SK-N-SH (cell line): ENCODE data around the gene KRT35. TPM values are rescaled to one million over a fixed set of nuclear protein-coding genes. Genes with fewer than 3 reads are reported as not detected.

Experiments
- CTCF ChIA-PET: fragments of 300-600, 350-600 bp; formaldehyde crosslinking; extraction: SDS; loops from one replicate; lab custom pipeline; 2021; lab: Yijun Ruan, JAX
- POLR2A ChIA-PET: fragments of 350-600 bp; sonication (Branson Sonifier 250); formaldehyde crosslinking; extraction: SDS; loops from one replicate; lab custom pipeline; 2020; ENCODE audit warnings: antibody characterized with exemption, inconsistent platforms; lab: Yijun Ruan, JAX
- DNase-seq: peaks from one replicate; pipeline ENCODE4 v3.0.0; 2012
- H2AFZ ChIP-seq: fragments of 200-600 bp; sonication (generic); 2 replicates; pipeline ENCODE4 v1.8.1; 2016; ENCODE audit warnings: antibody characterized with exemption, mild to moderate bottlenecking, low read depth
- H3F3A ChIP-seq: fragments of 200-600 bp; sonication (generic); replicated peaks from 2 replicates; pipeline ENCODE3; 2016; ENCODE audit warnings: antibody characterized with exemption, mild to moderate bottlenecking; ENCODE audit not compliant: insufficient read depth
- H3K27ac ChIP-seq, 2 experiments: fragments of 200-500 bp in 1 of 2; fragments of 200-600 bp in 1 of 2; sonication (Bioruptor generic) in 1 of 2; sonication (generic), shearing (Covaris generic) in 1 of 2; 2 replicates each; pipeline versions ENCODE4 v1.5.1 to v1.6.1; 2014 to 2016; ENCODE audit warnings: low read depth in 2 of 2, inconsistent platforms in 1 of 2, low read length in 1 of 2, mild to moderate bottlenecking in 1 of 2, mixed read lengths in 1 of 2
- H3K27me3 ChIP-seq: fragments of 200-600 bp; sonication (generic), shearing (Covaris generic); 2 replicates; pipeline ENCODE4 v1.6.1; 2016; ENCODE audit warnings: mixed run types; ENCODE audit not compliant: insufficient read depth
- H3K36me3 ChIP-seq, 2 experiments: fragments of 200-500 bp in 1 of 2; fragments of 200-600 bp in 1 of 2; sonication (Bioruptor generic) in 1 of 2; sonication (generic) in 1 of 2; replicated peaks in 1 of 2; 2 replicates each; pipeline versions ENCODE3 to v1.5.1; 2014 to 2016; ENCODE audit warnings: low read length in 1 of 2, mild to moderate bottlenecking in 1 of 2; ENCODE audit not compliant: insufficient read depth in 2 of 2, control insufficient read depth in 1 of 2
- H3K4me1 ChIP-seq, 2 experiments: fragments of 200-500 bp in 1 of 2; fragments of 200-600 bp in 1 of 2; sonication (Bioruptor generic) in 1 of 2; sonication (generic), shearing (Covaris generic) in 1 of 2; 2 replicates each; pipeline versions ENCODE4 v1.5.1 to v1.6.1; 2014 to 2016; ENCODE audit warnings: low read depth in 1 of 2, low read length in 1 of 2, mixed run types in 1 of 2; ENCODE audit not compliant: insufficient read depth in 2 of 2, control insufficient read depth in 1 of 2
- H3K4me2 ChIP-seq: fragments of 200-600 bp; sonication (generic), shearing (Covaris generic); 2 replicates; pipeline ENCODE4 v1.6.1; 2017; ENCODE audit warnings: mixed run types
- H3K4me3 ChIP-seq, 2 experiments: fragments of 200-500 bp in 1 of 2; fragments of 200-600 bp in 1 of 2; sonication (Bioruptor generic) in 1 of 2; sonication (generic), shearing (Covaris generic) in 1 of 2; 2 replicates each; pipeline versions ENCODE4 v1.5.1 to v1.8.1; 2014 to 2016; ENCODE audit warnings: low read depth in 2 of 2, inconsistent platforms in 1 of 2, low read length in 1 of 2, mild to moderate bottlenecking in 1 of 2, mixed read lengths in 1 of 2, moderate library complexity in 1 of 2
- H3K79me2 ChIP-seq: fragments of 200-600 bp; sonication (generic); 2 replicates; pipeline ENCODE4 v1.8.1; 2017; ENCODE audit warnings: mild to moderate bottlenecking; ENCODE audit not compliant: insufficient read depth
- H3K9ac ChIP-seq: fragments of 200-600 bp; sonication (generic); 2 replicates; pipeline ENCODE4 v1.6.1; 2017; ENCODE audit warnings: mixed run types
- H3K9me2 ChIP-seq: fragments of 200-600 bp; sonication (generic); 2 replicates; pipeline ENCODE4 v1.6.1; 2017; ENCODE audit warnings: mixed run types
- H3K9me3 ChIP-seq: fragments of 200-600 bp; sonication (generic); 2 replicates; pipeline ENCODE4 v1.6.1; 2017; ENCODE audit warnings: mixed run types, mild to moderate bottlenecking, moderate library complexity
- H4K20me1 ChIP-seq: fragments of 200-600 bp; sonication (generic); 2 replicates; pipeline ENCODE4 v1.6.1; 2017; ENCODE audit warnings: mild to moderate bottlenecking, mixed run types; ENCODE audit not compliant: insufficient read depth
- ELF1 ChIP-seq: IDR thresholded peaks from 2 replicates; pipeline ENCODE4 v1.4.0; 2012
- EP300 ChIP-seq, 2 experiments: IDR thresholded peaks; 2 replicates each; pipeline versions ENCODE4 v1.4.0 to v1.6.1; 2012; ENCODE audit warnings: borderline replicate concordance in 1 of 2, low read depth in 1 of 2, low read length in 1 of 2
- EZH2phosphoT487 ChIP-seq: fragments of 200-600 bp; sonication (generic); IDR thresholded peaks from 2 replicates; pipeline ENCODE4 v1.6.1; 2017; ENCODE audit warnings: low read depth, mixed run types, mild to moderate bottlenecking, antibody characterized with exemption, moderate library complexity, borderline replicate concordance
- FOSL2 ChIP-seq: IDR thresholded peaks from 2 replicates; pipeline ENCODE4 v1.4.0; 2012; ENCODE audit warnings: low read depth, mild to moderate bottlenecking, moderate library complexity, borderline replicate concordance
- JUND ChIP-seq: IDR thresholded peaks from 2 replicates; pipeline ENCODE4 v1.4.0; 2012
- MAX ChIP-seq: IDR thresholded peaks from 2 replicates; pipeline ENCODE4 v1.4.0; 2012; ENCODE audit warnings: low read depth
- MEF2A ChIP-seq: IDR thresholded peaks from 2 replicates; pipeline ENCODE4 v1.4.0; 2012; ENCODE audit warnings: low read depth, borderline replicate concordance
- MXI1 ChIP-seq: IDR thresholded peaks from 2 replicates; pipeline ENCODE4 v1.6.1; 2012; ENCODE audit warnings: mild to moderate bottlenecking, low read depth, low read length, improper control_type of control experiment
- NFIC ChIP-seq: IDR thresholded peaks from 2 replicates; pipeline ENCODE4 v1.4.0; 2012; ENCODE audit warnings: borderline replicate concordance
- NRF1 ChIP-seq: IDR thresholded peaks from 2 replicates; pipeline ENCODE4 v1.6.1; 2012; ENCODE audit warnings: low read depth, mild to moderate bottlenecking, low read length
- PBX3 ChIP-seq: IDR thresholded peaks from 2 replicates; pipeline ENCODE4; 2012
- RAD21 ChIP-seq: IDR thresholded peaks from 2 replicates; pipeline ENCODE4 v1.6.1; 2012; ENCODE audit warnings: mild to moderate bottlenecking, low read length
- RCOR1 ChIP-seq: fragments of 150-350 bp; IDR thresholded peaks from 2 replicates; pipeline ENCODE4 v1.6.1; 2017; ENCODE audit warnings: antibody characterized with exemption, low read length
- RFX5 ChIP-seq: IDR thresholded peaks from 2 replicates; pipeline ENCODE4 v1.6.1; 2012; ENCODE audit warnings: mild to moderate bottlenecking, improper control_type of control experiment, low read length
- RXRA ChIP-seq: IDR thresholded peaks from 2 replicates; pipeline ENCODE4 v1.4.0; 2012; ENCODE audit warnings: low read depth, mild to moderate bottlenecking, borderline replicate concordance
- SIN3A ChIP-seq: IDR thresholded peaks from 2 replicates; pipeline ENCODE4 v1.6.1; 2012; ENCODE audit warnings: low read depth, mild to moderate bottlenecking, low read length, moderate library complexity, borderline replicate concordance
- SMC3 ChIP-seq: IDR thresholded peaks from 2 replicates; pipeline ENCODE4 v1.6.1; 2012; ENCODE audit warnings: low read depth, low read length, improper control_type of control experiment
- TCF12 ChIP-seq: IDR thresholded peaks from 2 replicates; pipeline ENCODE4 v1.4.0; 2012
- ZBTB33 ChIP-seq: IDR thresholded peaks from 2 replicates; pipeline ENCODE4 v1.4.0; 2012; ENCODE audit warnings: low read depth, borderline replicate concordance
- WGBS: methylation state at CpG from one replicate; pipeline ENCODE4 v1.1.6; 2017; ENCODE audit warnings: low lambda C conversion rate; 5-methylcytosine and 5-hydroxymethylcytosine counted together
- polyA plus RNA-seq, 3 experiments: library from polyadenylated mRNA; depleted of rRNA; stranded (reverse); fragments of >200 nt; gene quantifications; 2 replicates each; pipeline ENCODE4 v1.2.3, GENCODE V29; 2012
- TF ChIP-seq, protein P1 (sequence below): fragments of 150-350 bp; IDR thresholded peaks from 2 replicates; pipeline ENCODE4 v1.6.1; 2016; ENCODE audit warnings: mild to moderate bottlenecking, low read depth, low read length
- TF ChIP-seq, protein P2 (sequence below): IDR thresholded peaks from 2 replicates; pipeline ENCODE4 v1.4.0; 2012; ENCODE audit warnings: low read depth, borderline replicate concordance

The KRT35 gene
- polyA plus RNA-seq, 1 of the 3 experiments (the other 2 are of a cell fraction) = not detected

DNA sequence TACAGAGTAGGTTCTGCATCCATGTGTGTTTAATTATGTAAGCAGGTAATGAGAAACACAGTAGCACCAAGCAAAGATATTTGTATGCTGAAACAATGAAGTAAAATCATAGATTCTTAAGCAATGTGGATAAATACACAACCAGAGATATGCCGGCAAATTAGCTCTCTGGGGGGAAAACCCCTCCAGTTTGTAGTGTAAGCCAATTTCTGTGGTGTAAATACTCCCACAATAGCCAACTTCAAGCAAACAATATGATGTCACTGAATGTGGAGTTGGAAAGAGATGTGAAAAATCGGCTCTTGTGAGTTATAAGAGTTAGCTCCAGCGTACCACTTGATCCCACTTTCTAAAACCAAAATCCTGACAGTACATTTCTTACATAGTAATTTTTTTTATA lies 36.3 kb downstream of the KRT35 start:
- no peaks in the 10 kb centered on the region for H4K20me1 ChIP-seq
- no peaks in the 10 kb centered on the region for H3K36me3 ChIP-seq
- H3F3A ChIP-seq = peaks cover 9% of the 10 kb centered on the region
- H3K4me1 ChIP-seq = no peaks in the 10 kb centered on the region
- H3K79me2 ChIP-seq = no peaks in the 10 kb centered on the region
- no peak overlapping the region for H3K9ac ChIP-seq
- POLR2A ChIA-PET = no interaction called here
- H2AFZ ChIP-seq = no peak overlapping the region
- no peaks in the 10 kb centered on the region for H3K9me3 ChIP-seq
- CTCF ChIA-PET = interaction anchor here (1.0 kb wide), 1 partner anchor 27 kb away, joined by 3 read pairs; no protein-coding TSS in a partner anchor
- no peaks in the 10 kb centered on the region; the same call in 1 of the 2 replicates for H3K27me3 ChIP-seq
- H3K4me3 ChIP-seq = no peak overlapping the region
- WGBS = 37% methylated on average over 3 of the region's 3 CpGs
- DNase-seq = no peak
- no peaks in the 10 kb centered on the region for H3K9me2 ChIP-seq
- TF ChIP-seq, protein P1, sequence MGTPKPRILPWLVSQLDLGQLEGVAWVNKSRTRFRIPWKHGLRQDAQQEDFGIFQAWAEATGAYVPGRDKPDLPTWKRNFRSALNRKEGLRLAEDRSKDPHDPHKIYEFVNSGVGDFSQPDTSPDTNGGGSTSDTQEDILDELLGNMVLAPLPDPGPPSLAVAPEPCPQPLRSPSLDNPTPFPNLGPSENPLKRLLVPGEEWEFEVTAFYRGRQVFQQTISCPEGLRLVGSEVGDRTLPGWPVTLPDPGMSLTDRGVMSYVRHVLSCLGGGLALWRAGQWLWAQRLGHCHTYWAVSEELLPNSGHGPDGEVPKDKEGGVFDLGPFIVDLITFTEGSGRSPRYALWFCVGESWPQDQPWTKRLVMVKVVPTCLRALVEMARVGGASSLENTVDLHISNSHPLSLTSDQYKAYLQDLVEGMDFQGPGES = no peak
- TF ChIP-seq ZBTB33 (no peak), RFX5 (no peak), SIN3A (no peak), PBX3 (no peak), EP300 (IDR thresholded peaks at IDR 0.05; ENCODE audit: borderline replicate concordance in 1 of 2, low read depth in 1 of 2, low read length in 1 of 2) (no peak), ELF1 (no peak), NRF1 (no peak), TCF12 (no peak), MAX (no peak), SMC3 (no peak), NFIC (no peak), MXI1 (no peak), FOSL2 (no peak), JUND (no peak)
- H3K27ac ChIP-seq = no peak overlapping the region
- H3K4me2 ChIP-seq = no peak overlapping the region

DNA sequence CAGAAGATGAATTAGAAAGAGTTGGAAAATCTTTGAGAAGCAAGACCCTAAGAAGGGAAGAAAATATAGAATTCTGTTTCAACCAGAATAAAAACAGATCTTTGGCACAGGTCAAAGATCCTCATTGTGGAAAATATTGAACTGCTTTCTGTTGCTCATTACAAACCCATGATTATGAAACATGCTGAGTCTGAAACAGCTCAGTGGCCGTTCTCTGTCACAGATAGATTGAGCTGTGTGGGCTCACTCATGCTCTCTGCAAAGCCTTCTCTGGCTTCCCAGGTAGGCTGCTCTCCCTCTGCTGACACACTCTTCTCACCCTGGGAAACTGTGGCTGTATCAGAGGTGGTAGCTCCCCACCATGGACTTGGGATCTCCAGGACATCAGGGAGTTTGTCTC lies 36.8 kb downstream of the KRT35 start:
- POLR2A ChIA-PET = no interaction called here
- CTCF ChIA-PET = no interaction called here
- no peaks in the 10 kb centered on the region for H4K20me1 ChIP-seq
- no peaks in the 10 kb centered on the region for H3K79me2 ChIP-seq
- no peaks in the 10 kb centered on the region for H3K36me3 ChIP-seq
- no peak overlapping the region for H3K4me2 ChIP-seq
- no peak overlapping the region for H2AFZ ChIP-seq
- no peak overlapping the region for H3K4me3 ChIP-seq
- no peaks in the 10 kb centered on the region for H3K9me3 ChIP-seq
- H3K9me2 ChIP-seq = no peaks in the 10 kb centered on the region
- H3K27ac ChIP-seq = no peak overlapping the region
- no peak for DNase-seq
- H3K27me3 ChIP-seq = no peaks in the 10 kb centered on the region; the same call in 1 of the 2 replicates
- H3K4me1 ChIP-seq = no peaks in the 10 kb centered on the region
- WGBS = 46% methylated on average over 1 of the region's 1 CpG
- H3F3A ChIP-seq = peaks cover 9% of the 10 kb centered on the region
- no peak overlapping the region for H3K9ac ChIP-seq
- TF ChIP-seq, protein P2, sequence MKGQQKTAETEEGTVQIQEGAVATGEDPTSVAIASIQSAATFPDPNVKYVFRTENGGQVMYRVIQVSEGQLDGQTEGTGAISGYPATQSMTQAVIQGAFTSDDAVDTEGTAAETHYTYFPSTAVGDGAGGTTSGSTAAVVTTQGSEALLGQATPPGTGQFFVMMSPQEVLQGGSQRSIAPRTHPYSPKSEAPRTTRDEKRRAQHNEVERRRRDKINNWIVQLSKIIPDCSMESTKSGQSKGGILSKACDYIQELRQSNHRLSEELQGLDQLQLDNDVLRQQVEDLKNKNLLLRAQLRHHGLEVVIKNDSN = no peak
- TF ChIP-seq RFX5 = no peak
- no peak for TF ChIP-seq RXRA
- no peak for TF ChIP-seq JUND
- TF ChIP-seq ELF1 = no peak
- TF ChIP-seq TCF12 = no peak
- no peak for TF ChIP-seq EZH2phosphoT487
- no peak for TF ChIP-seq RCOR1
- TF ChIP-seq MEF2A = no peak
- TF ChIP-seq RAD21 = no peak
